ENCODE measurements around the gene NCOA1.
"Not testable (repeated sequence)": the region's sequence is repeated elsewhere in the genome, so short reads cannot be mapped to it uniquely, and the experiment has no call there.

NCOA1 gene

DNA sequence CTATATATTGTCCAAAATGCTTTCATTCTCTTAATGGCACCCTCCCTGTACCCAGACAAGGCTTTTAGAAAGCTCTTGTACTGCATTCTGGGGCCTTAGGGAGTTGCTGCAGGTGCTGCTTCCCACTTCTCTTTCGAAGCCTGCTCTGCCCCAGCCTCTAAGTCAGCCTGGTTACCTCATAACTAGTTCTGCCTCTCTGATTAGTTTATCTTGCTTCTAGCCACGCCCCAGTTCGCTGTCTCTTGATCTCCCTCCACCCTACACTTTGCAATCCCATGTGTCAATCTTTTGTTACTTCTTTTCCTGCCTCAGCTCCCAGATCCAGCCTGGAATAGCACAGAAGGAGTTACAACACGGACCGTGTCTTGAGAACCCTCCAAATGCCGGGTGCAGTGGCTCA is 13.8 kb upstream of the NCOA1 start:
- DNase-seq: no peak

- no peak for DNase-seq
Measured at GRCh38 chr2:24478243-24478642, 12.8 kb upstream of the NCOA1 start.

GRCh38 chr2:24480245-24480644 is 10.8 kb upstream of the NCOA1 start:
- DNase-seq: no peak

DNA sequence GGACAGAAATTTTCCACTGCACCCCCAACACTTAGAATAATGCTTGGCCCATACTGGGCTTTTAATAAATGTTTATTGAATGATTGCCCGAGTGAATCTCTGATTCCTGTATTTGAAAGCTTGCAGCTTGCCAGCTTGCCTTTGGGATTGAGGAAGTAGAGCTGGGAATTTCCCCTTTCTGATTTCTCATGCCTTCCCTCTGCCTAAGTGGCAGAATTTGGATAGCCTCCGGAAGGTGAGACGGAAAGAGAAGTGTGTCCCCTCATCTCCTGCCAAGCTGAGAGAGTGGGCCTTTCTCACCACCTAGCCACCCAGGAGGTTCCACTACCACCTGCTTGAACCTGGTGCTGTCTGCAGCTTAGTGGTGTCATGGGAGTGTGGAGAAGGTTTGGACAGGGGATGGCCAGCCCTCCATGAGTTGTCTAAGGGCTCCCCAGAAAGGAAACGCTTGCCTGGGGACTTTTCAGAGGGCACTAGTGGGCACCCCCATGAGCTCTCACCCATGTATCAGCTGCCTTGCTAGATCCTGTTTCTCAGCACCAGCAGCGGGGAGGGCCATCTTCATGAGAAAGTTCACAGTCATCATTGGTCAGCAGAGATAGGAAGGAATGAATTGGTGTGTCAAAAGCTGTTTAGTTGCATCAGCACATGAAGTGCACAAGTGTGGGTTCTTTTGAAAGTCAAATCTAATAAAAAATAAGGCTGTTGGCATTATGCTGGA is 8.6 kb upstream of the NCOA1 start:
- no peak for DNase-seq

DNA sequence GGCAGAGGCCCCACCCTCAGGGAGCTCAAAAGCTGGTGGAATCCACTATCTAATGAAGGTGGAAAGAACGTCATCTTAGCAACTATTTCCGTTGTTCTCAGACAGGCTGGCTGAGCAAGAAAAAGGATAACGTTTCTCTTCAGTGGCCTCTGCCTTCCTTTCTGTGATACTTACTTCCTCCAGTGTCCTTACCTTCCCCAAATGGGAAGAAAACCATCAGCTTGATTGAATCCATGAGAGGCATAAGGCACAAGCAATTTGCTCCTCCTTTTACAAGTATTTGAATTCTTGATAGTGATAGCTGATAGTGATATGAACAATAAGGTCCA is 8.1 kb upstream of the NCOA1 start:
- no peak for DNase-seq

GRCh38 chr2:24484677-24485076 is 6.4 kb upstream of the NCOA1 start:
- DNase-seq: not testable (repeated sequence)

- no peak for DNase-seq
Measured at GRCh38 chr2:24485197-24485596, 5.9 kb upstream of the NCOA1 start.

DNA sequence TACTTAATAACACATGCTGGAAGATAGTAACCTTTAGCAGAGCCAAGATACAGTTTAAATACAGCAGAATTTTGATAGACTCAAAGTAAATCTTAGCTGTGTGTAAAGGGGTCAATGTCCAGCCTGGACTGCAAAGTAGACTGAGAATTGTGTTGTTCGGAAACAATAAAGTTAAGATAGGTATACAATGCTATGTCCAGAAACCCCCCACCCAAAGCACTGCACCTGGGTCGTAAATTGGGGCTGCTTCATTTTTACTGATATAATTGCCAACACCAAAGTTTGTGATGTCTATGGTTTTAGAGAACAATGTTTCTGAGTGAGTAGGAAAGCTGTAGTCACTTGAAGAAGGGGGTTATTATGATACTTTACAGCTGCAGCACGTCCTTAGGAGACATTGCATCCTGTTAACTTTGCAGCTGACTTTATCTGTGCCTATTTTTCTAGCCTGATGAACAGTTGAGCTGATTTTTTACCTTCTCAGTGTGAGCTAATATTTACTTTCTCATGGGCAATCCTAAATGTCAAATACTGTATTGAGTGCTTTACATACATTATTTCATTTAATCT is 4.3 kb upstream of the NCOA1 start:
- no peak for DNase-seq

DNA sequence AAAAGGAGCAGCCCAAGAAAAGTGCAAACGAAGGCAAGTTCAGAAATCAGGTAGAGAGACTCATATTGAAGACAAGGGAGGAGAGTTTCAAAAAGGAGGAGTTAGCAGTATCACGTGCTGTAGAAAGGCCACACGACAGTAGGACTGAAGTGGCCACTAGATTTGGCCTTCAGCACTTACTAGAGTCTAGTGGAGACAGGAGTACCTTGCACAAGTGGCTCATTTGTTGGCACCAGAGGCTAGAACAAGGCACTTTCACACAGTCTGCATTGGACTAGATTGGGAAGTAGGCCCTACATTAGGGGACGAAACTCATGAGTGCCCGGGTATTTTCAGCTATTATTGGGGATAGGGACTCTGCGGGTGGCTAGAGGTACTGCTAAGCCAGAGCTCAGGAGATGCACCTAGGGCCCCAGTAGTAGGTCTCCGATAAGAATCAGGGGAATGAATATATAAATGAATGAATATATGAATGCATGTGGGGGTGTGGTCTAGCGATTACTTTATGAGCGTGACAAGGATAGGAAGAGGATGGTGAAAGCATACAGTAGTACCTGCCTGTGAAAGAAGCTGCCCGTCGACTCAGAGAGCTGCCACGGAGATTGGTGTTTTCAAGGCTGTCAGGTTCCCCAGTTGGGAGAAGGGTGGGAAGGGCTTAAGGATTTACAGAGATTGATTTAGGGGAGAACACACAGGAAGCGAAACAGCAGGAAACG is 1.4 kb upstream of the NCOA1 start:
- DNase-seq: no peak

- no peak for DNase-seq
Measured at GRCh38 chr2:24490181-24490689, 819 bp upstream of the NCOA1 start.

- DNase-seq: peak; percentile 47
Measured at GRCh38 chr2:24491542-24492420, 727 bp downstream of the NCOA1 start.

- no peak for DNase-seq
Measured at GRCh38 chr2:24492421-24493279, 1.6 kb downstream of the NCOA1 start.

DNA sequence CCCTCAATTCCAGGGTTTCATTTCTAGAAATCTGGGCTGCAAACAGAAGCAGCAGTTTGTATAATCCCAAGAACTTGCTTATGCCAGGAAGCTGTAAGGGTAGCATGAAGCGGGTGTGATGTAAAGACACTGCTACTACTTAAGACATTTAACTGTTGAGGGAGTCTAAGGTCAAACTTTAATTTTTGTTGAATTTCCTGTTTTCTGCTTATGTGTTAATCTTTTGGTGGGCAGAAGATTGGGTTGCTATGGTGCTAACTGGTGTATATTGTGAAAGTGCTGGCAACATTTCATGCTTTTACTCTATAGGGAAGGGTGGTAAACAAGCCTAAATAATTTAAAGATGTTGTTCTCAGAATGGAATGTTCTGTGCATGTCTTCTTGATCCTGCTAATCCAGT is 2.7 kb downstream of the NCOA1 start:
- DNase-seq: no peak

GRCh38 chr2:24494410-24494809 is 3.4 kb downstream of the NCOA1 start:
- DNase-seq: no peak

DNA sequence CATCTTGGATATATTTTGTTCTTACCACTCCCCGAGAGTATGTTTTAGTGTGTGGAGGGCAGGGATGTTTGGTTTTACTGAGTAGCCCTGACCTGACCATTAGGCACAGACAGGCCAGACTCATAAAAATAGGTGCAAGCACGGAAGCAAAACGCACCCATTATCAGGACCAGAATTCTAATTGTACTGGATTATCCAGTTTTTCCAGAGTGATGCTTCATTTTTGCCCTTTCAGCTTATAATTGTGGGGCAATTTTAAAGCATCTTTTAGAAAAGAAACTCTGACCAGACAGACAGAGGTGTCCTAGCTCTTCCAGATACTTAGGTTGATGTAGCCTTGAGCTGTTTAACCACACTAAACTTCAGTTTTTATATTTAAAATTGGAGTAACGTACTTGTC is 4.4 kb downstream of the NCOA1 start:
- DNase-seq: no peak

DNA sequence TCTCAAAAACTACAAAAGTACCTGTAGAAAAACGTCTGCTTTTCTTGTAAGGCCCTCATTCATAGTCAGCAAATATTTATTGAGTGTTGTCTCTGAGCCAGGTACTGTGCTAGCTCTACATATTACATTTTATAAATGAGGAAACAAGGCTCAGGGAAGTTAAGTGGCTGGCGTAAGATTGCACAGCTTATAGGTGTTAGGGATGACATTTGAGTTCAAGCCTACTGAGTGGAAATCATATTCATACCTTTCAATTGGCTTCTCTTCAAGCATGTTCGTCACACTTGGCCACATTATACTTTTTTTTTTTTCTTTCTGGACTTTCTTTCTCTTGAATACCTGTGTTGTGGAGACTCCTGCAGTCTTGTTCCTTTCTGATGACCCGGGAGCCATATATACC is 5.9 kb downstream of the NCOA1 start:
- DNase-seq: no peak

- no peak for DNase-seq
Measured at GRCh38 chr2:24497685-24498084, 6.6 kb downstream of the NCOA1 start.

DNA sequence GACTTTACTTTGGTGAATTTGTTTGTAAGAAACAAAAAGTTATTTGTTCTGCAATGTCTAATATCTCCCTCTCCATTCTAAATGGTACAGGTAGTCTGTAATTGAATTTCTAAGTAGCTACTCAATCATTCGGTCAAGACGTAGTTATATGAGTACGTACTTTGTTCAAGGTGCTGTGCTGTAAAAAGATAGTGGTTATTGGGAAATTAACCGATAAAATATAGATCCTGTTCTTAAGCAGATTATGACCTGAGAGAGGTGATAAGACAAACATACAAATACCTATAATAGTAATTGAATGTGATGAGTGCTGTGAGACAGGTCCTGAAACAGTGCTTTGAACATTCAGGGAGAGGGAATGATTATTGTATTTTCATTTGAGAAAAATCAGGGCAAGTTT is 7.1 kb downstream of the NCOA1 start:
- DNase-seq: no peak

GRCh38 chr2:24501813-24502212 is 10.8 kb downstream of the NCOA1 start:
- no peak for DNase-seq

DNA sequence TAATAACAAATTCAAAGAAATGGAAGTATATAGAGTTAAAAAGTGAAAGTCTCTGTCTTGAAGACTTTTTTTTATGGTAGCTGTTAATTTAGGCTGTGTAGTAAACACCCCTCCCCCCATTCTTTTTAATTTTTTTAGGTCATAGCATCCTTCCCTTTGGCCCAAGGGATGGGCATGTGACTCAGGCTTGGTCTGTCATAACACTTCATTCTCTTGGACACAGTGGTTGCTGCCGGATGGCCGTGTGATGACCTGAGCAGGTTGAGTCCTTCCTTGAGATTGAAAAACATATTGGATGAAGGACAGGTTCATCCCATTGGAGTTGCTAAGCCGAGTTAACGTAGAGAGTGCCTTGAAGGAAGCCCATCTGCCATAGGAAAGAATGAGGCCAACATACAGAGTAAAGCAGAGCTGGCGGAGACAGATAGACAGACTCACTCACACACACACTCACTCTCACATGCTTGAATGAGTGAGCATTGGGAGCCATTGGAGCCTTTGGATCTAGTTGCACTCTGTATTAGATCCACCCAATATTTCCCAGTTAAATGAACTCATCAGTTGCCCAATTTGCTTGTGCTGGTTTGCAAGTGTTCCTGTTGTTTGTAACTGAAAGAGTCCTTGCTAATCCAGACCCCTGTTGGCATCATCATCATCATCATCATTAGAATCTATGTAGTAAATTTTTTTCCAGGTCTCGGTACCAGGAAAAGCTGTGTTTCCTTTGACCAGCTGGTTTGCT is 14.7 kb downstream of the NCOA1 start:
- no peak for DNase-seq

DNA sequence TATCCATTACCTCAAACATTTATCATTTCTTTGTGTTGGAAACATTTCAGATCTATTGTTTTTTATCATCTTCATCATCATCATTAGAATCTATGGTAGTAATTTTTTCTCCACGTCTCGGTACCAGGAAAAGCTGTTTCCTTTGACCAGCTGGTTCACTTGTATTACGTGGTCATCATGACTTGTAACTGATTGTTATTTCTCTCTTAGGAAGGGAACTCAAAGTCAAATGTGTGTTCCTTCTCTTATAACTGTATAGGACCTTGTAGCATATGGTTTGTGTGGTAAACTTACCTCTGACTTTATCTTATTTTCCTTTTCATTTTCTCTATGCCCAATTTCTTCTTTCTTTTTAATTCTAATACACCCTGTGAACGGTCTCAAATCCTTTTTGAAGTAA is 16.5 kb downstream of the NCOA1 start:
- no peak for DNase-seq

- no peak for DNase-seq
Measured at GRCh38 chr2:24508878-24509277, 17.8 kb downstream of the NCOA1 start.

Measured in activated CD4-positive, alpha-beta T cell treated with anti-CD3 and anti-CD28 coated beads, Interleukin-2, Interleukin-6, amounts not matched to agents 100 ng/mL and 50 ng/mL, durations not matched to agents 16 hours and 8 hours (primary cell).